HL-60 (cell line): ENCODE measurements around the gene MAP3K6.

Experiments used
- CTCF ChIP-seq: IDR thresholded peaks from one replicate; pipeline ENCODE4 v1.5.1; 2011; ENCODE audit warnings: low read length, control low read depth, inconsistent platforms; ENCODE audit not compliant: insufficient read depth
- GABPA ChIP-seq: IDR thresholded peaks from 2 replicates; pipeline ENCODE4 v1.6.1; 2012; ENCODE audit warnings: low read depth
- POLR2AphosphoS5 ChIP-seq: IDR thresholded peaks from 2 replicates; pipeline ENCODE4 v1.6.1; 2012; ENCODE audit warnings: low read depth
- REST ChIP-seq: IDR thresholded peaks from 2 replicates; pipeline ENCODE4 v1.6.1; 2012; ENCODE audit warnings: low read depth; ENCODE audit not compliant: insufficient replicate concordance

GRCh38 chr1:27364696-27365371, 1.9 kb downstream of the MAP3K6 start:
- TF ChIP-seq REST (no peak), CTCF (no peak), GABPA (no peak), POLR2AphosphoS5 (no peak)
